Measurements from ENCODE around the gene EFEMP1. TPM values are rescaled to one million over a fixed set of nuclear protein-coding genes. Genes with fewer than 3 reads are reported as not detected.

EFEMP1 gene
- total RNA-seq, 3 donors from 2014 or later, result 9.5 to 80.1 (median 40.8) TPM

DNA sequence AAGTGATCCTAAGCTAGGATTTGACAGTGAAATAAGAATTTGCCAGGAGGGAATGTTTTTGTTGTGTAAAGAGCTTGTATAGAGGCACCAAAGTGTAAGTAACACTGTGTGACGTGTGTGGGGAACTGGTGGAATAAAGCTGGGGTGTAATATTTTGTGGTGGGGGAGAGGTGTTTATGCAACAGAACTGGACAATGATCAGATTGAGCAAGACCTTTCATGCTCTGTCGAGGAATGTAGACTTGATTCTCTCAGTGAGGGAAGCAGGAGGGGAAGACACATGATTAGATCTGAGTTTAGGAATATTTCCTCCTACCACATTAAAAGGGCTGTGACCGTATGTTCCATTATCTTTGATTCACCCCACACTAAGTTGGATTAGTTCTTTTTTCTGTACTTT, 43.6 kb downstream of the EFEMP1 start:
- no peak for ATAC-seq
- no peaks in the 10 kb centered on the region for H3K9me3 ChIP-seq
- no peak overlapping the region for H3K4me3 ChIP-seq
- H3K36me3 ChIP-seq (ENCODE audit: low read depth), result no peaks in the 10 kb centered on the region
- TF ChIP-seq, protein P1, sequence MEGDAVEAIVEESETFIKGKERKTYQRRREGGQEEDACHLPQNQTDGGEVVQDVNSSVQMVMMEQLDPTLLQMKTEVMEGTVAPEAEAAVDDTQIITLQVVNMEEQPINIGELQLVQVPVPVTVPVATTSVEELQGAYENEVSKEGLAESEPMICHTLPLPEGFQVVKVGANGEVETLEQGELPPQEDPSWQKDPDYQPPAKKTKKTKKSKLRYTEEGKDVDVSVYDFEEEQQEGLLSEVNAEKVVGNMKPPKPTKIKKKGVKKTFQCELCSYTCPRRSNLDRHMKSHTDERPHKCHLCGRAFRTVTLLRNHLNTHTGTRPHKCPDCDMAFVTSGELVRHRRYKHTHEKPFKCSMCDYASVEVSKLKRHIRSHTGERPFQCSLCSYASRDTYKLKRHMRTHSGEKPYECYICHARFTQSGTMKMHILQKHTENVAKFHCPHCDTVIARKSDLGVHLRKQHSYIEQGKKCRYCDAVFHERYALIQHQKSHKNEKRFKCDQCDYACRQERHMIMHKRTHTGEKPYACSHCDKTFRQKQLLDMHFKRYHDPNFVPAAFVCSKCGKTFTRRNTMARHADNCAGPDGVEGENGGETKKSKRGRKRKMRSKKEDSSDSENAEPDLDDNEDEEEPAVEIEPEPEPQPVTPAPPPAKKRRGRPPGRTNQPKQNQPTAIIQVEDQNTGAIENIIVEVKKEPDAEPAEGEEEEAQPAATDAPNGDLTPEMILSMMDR (IDR thresholded peaks at IDR 0.05), result no peak
- DNase-seq, result no peak
- no peaks in the 10 kb centered on the region for H3K4me1 ChIP-seq (ENCODE audit: low read depth)
- intact Hi-C loops (cut with DNase I, micrococcal nuclease), result loop anchor here in 1 of 2 donors (10.0 kb wide), 1 partner anchor 95 kb away; no protein-coding TSS in a partner anchor

DNA sequence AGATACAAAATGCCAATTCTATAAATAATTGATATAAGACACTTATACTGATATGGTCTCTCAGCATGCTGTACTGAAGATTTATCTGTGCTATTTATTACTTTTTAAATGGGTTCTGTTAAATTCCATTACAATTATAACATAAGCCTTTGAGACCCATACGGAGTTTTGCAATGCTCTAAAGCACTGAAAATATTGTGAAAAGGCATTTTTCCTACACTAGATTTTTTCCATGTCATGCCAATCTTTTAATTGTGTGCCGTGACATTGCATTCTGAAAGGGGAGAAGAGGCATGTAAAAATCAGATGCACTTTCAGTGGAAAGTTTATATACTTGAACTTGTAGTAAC, 46.5 kb downstream of the EFEMP1 start:
- Histone ChIP-seq H3K4me3 (no peak overlapping the region), H3K36me3 (ENCODE audit: low read depth) (no peaks in the 10 kb centered on the region), H3K4me1 (ENCODE audit: low read depth) (no peaks in the 10 kb centered on the region), H3K9me3 (no peaks in the 10 kb centered on the region)
- TF ChIP-seq, protein P1 (IDR thresholded peaks at IDR 0.05), result no peak
- no peak for DNase-seq
- ATAC-seq, result no peak
- intact Hi-C loops (cut with DNase I, micrococcal nuclease), result loop anchor here in 1 of 2 donors (10.0 kb wide), 1 partner anchor 92 kb away; no protein-coding TSS in a partner anchor

DNA sequence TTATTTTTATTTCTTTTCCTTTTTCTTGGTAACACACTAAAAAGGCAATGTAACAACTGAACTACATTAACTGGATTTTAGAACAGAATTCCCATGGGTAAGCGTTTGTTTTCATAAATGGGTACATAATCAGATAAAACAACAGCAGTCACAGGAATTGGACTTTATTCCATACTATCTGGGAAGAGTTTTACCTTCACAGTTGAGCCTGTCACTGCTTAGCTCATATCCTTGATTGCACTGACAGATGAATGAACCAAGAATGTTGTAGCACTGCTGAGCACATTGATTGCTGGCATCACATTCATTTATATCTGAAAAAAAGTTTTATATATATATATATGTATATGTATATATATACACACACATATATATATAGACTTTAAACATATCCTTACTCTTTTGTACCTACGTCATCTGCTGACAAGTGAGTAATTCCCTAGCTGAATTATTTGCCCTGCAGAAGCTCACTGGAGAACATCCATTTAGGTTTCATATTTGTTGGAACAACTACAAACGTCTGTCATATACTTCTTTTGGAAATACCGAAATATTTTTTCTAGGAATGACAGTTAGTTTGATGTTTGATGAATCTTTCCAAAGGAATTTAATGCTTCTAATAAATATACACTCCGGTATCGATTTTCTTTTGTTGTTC, 47.0 kb downstream of the EFEMP1 start:
- TF ChIP-seq, protein P1 (IDR thresholded peaks at IDR 0.05), result no peak
- ATAC-seq (no peak), DNase-seq (no peak)
- Histone ChIP-seq H3K4me1 (ENCODE audit: low read depth) (no peaks in the 10 kb centered on the region), H3K9me3 (no peaks in the 10 kb centered on the region), H3K4me3 (no peak overlapping the region), H3K36me3 (ENCODE audit: low read depth) (no peaks in the 10 kb centered on the region)
- intact Hi-C loops (cut with DNase I, micrococcal nuclease), result loop anchor here in 1 of 2 donors (10.0 kb wide), 1 partner anchor 92 kb away; no protein-coding TSS in a partner anchor

DNA sequence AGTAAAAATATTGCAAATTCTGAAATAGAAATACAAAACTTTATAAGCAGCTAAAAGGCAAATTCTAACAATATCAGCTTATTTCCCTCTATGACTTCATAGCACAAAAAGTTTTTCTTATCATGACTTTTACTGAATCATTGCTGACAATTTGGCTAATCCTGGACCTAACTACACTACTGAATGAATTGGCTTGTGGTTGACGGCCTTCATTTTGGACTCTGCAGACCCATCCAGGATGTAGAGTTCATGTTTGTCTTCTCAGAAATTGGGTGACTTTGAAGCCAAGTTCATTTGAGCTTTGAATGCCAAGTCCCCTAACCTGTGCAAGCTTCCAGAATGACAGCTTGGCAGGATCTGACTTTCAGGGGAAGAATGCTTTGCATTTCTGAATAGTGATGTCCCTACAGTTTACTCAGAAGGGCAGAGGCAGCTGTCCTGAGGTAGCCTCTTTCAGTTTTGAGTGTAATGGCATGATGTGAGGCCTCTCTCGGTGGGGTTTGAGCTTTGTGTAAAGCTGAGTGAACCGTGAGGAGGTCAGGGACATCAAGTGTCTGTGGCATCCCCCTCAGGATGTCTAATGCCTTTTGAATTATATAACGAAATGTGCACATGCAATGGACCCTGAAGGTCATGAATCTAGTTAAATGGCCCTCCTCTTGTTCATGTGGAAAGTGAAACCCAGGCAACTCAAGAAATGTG, 48.0 kb downstream of the EFEMP1 start:
- no peak overlapping the region for H3K4me3 ChIP-seq
- no peak for DNase-seq
- no peaks in the 10 kb centered on the region for H3K9me3 ChIP-seq
- no peaks in the 10 kb centered on the region for H3K36me3 ChIP-seq (ENCODE audit: low read depth)
- intact Hi-C loops (cut with DNase I, micrococcal nuclease), result loop anchor here in 1 of 2 donors (10.0 kb wide), 1 partner anchor 91 kb away; no protein-coding TSS in a partner anchor
- no peaks in the 10 kb centered on the region for H3K4me1 ChIP-seq (ENCODE audit: low read depth)
- TF ChIP-seq, protein P1 (IDR thresholded peaks at IDR 0.05), result no peak
- ATAC-seq, result no peak

DNA sequence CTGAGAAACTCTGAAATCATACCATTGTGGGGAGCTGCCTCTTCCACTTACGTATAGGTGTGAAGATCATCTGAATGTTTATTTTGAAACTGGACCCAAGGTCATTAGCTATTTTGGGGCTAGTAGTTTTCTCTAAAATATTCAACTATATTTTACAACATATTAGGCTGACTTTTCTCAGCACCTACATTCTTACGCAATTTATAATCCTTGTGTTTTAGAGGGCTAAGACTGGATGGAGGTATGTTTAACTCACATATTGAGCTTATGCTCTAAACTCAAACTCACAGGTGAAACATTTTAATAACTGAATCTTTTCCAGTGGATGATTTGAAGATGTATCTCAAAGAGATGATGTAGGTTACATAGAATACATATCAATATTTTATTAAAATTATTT, 49.2 kb downstream of the EFEMP1 start:
- no peaks in the 10 kb centered on the region for H3K9me3 ChIP-seq
- ATAC-seq, result no peak
- H3K36me3 ChIP-seq (ENCODE audit: low read depth), result no peaks in the 10 kb centered on the region
- TF ChIP-seq, protein P1 (IDR thresholded peaks at IDR 0.05), result no peak
- H3K4me1 ChIP-seq (ENCODE audit: low read depth), result no peaks in the 10 kb centered on the region
- no peak for DNase-seq
- intact Hi-C loops (cut with DNase I, micrococcal nuclease), result loop anchor here in 1 of 2 donors (10.0 kb wide), 1 partner anchor 90 kb away; no protein-coding TSS in a partner anchor
- H3K4me3 ChIP-seq, result no peak overlapping the region
